Astrocyte (in vitro differentiated cells and primary cell): Measurements from ENCODE around the gene FBXL7.

ENCODE experiments used
- EZH2 ChIP-seq: IDR thresholded peaks from 2 replicates; pipeline ENCODE4 v1.6.1; 2012; ENCODE audit warnings: mild to moderate bottlenecking, low read length, inconsistent platforms; ENCODE audit not compliant: insufficient read depth
- TF ChIP-seq, protein P1 (sequence below): IDR thresholded peaks from 2 replicates; pipeline ENCODE4 v1.5.1; 2011; ENCODE audit warnings: low read depth, mild to moderate bottlenecking, inconsistent platforms, low read length, moderate library complexity; ENCODE audit not compliant: insufficient read depth

GRCh38 chr5:15585841-15586591, 86.0 kb downstream of the FBXL7 start:
- TF ChIP-seq, protein P1, sequence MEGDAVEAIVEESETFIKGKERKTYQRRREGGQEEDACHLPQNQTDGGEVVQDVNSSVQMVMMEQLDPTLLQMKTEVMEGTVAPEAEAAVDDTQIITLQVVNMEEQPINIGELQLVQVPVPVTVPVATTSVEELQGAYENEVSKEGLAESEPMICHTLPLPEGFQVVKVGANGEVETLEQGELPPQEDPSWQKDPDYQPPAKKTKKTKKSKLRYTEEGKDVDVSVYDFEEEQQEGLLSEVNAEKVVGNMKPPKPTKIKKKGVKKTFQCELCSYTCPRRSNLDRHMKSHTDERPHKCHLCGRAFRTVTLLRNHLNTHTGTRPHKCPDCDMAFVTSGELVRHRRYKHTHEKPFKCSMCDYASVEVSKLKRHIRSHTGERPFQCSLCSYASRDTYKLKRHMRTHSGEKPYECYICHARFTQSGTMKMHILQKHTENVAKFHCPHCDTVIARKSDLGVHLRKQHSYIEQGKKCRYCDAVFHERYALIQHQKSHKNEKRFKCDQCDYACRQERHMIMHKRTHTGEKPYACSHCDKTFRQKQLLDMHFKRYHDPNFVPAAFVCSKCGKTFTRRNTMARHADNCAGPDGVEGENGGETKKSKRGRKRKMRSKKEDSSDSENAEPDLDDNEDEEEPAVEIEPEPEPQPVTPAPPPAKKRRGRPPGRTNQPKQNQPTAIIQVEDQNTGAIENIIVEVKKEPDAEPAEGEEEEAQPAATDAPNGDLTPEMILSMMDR = no peak
- TF ChIP-seq EZH2 = no peak
